ENCODE data around the gene ECE1.

DNA sequence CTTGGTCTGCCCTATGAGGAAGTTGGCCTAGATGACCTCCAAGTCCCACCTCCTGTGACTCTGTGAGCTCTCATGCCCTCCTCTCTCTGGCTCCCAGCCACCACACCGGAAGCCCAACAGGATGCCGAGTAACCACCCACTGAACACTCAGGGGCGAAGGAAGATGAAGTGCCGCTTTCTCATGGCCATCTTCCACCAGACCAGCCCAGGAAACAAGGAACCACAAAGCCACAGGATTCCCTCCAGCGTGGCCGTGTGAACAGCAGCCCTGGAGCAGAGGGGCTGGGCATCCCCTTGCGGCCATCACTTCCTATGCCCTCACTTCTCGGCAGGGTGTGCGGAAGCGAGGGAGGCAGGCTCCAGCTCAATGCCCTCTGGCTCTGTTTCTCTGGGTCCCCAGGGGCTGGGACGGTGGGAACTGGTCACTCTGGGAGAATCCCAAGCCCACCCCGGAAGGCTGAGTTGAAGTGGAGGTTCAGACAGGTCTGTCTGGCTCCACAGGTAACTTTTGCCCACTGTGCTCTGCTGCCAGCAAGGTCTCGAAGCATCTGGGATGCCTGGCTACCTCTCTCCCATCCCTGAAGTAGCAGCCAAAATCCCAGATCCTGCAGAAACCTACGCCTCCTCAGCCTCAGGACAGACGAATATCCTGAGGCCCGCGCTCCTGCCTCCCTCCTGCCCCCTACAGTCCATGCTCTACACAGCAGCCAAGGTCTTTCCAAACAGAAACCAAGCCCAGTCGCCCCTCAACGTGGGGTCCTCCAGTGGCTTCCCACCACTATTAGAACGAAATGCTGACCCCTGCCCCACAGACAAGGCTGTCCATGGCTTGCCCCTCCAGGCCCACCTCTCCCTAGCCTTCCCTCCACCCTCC lies 44.2 kb upstream of the ECE1 start:
- TF ChIP-seq, protein P1, sequence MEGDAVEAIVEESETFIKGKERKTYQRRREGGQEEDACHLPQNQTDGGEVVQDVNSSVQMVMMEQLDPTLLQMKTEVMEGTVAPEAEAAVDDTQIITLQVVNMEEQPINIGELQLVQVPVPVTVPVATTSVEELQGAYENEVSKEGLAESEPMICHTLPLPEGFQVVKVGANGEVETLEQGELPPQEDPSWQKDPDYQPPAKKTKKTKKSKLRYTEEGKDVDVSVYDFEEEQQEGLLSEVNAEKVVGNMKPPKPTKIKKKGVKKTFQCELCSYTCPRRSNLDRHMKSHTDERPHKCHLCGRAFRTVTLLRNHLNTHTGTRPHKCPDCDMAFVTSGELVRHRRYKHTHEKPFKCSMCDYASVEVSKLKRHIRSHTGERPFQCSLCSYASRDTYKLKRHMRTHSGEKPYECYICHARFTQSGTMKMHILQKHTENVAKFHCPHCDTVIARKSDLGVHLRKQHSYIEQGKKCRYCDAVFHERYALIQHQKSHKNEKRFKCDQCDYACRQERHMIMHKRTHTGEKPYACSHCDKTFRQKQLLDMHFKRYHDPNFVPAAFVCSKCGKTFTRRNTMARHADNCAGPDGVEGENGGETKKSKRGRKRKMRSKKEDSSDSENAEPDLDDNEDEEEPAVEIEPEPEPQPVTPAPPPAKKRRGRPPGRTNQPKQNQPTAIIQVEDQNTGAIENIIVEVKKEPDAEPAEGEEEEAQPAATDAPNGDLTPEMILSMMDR (IDR thresholded peaks at IDR 0.05) = peak; percentile 53 to 74 (median 72)
- no peak for TF ChIP-seq POLR2A (IDR thresholded peaks at IDR 0.05)
